Measurements from ENCODE around the gene POC5.

DNA sequence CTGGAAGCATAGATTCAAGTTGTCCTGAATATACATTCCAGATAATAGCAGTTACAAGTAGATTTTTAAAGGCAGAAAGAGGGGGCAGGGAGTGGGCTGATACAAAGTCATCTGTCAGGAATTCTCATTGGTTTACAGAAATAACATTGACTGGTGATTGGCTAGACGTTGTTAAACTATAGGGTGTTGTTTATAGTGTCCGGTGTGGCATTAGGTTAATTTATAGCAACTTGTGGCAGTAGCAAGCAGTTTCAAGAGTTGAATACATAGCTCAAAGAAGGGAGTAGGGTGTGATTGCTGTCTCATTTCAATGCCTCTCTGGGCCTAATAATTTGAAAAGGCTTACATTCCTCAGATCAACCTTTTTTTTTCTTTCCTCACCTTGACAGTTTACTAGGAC is 10.7 kb upstream of the POC5 start:
- TF ChIP-seq, protein P1, sequence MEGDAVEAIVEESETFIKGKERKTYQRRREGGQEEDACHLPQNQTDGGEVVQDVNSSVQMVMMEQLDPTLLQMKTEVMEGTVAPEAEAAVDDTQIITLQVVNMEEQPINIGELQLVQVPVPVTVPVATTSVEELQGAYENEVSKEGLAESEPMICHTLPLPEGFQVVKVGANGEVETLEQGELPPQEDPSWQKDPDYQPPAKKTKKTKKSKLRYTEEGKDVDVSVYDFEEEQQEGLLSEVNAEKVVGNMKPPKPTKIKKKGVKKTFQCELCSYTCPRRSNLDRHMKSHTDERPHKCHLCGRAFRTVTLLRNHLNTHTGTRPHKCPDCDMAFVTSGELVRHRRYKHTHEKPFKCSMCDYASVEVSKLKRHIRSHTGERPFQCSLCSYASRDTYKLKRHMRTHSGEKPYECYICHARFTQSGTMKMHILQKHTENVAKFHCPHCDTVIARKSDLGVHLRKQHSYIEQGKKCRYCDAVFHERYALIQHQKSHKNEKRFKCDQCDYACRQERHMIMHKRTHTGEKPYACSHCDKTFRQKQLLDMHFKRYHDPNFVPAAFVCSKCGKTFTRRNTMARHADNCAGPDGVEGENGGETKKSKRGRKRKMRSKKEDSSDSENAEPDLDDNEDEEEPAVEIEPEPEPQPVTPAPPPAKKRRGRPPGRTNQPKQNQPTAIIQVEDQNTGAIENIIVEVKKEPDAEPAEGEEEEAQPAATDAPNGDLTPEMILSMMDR (IDR thresholded peaks at IDR 0.05) = no peak
- no peak for TF ChIP-seq POLR2A (IDR thresholded peaks at IDR 0.05)
